ENCODE results near the gene EXO1. TPM values are rescaled to one million over a fixed set of nuclear protein-coding genes. Genes with fewer than 3 reads are reported as not detected.

The EXO1 gene
- total and polyA plus RNA-seq, 9 donors = 0.12 to 1.3 (median 0.63) TPM

DNA sequence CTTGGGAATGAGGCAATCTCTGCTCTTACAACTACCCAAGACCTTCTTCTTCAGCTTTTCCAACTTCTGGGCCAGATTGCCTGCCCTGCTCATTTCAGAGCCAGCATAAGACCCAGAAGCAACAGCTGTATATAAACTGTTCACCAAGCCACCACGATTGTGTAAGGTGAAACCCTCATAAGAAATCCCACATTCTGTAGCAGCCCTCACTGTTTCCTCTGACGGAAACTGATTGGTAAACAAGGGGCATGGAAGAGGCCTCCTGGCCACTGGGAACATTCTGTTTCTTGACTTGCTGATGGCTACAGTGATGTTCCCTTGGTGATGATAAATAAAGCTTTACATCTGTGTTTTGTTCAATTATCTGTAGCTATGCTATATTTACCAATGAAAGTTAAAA is 39.7 kb upstream of the EXO1 start:
- intact Hi-C loops (cut with DNase I) = no loop called here
- no peaks in the 10 kb centered on the region for H3K9me3 ChIP-seq
- DNase-seq = no peak
- H3K36me3 ChIP-seq = no peaks in the 10 kb centered on the region
- H3K27ac ChIP-seq = no peak overlapping the region
- no peaks in the 10 kb centered on the region for H3K27me3 ChIP-seq
- TF ChIP-seq, protein P1, sequence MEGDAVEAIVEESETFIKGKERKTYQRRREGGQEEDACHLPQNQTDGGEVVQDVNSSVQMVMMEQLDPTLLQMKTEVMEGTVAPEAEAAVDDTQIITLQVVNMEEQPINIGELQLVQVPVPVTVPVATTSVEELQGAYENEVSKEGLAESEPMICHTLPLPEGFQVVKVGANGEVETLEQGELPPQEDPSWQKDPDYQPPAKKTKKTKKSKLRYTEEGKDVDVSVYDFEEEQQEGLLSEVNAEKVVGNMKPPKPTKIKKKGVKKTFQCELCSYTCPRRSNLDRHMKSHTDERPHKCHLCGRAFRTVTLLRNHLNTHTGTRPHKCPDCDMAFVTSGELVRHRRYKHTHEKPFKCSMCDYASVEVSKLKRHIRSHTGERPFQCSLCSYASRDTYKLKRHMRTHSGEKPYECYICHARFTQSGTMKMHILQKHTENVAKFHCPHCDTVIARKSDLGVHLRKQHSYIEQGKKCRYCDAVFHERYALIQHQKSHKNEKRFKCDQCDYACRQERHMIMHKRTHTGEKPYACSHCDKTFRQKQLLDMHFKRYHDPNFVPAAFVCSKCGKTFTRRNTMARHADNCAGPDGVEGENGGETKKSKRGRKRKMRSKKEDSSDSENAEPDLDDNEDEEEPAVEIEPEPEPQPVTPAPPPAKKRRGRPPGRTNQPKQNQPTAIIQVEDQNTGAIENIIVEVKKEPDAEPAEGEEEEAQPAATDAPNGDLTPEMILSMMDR (IDR thresholded peaks at IDR 0.05) = no peak
- no peak for TF ChIP-seq EP300 (IDR thresholded peaks at IDR 0.05)
- TF ChIP-seq POLR2A (IDR thresholded peaks at IDR 0.05) = no peak
- 25 to 43% (median 35%) methylated on average over 2 of the region's 2 CpGs for whole genome bisulfite sequencing, 3 donors
- no peak overlapping the region for H3K4me3 ChIP-seq
- no peaks in the 10 kb centered on the region for H3K4me1 ChIP-seq (ENCODE audit: insufficient read depth)

DNA sequence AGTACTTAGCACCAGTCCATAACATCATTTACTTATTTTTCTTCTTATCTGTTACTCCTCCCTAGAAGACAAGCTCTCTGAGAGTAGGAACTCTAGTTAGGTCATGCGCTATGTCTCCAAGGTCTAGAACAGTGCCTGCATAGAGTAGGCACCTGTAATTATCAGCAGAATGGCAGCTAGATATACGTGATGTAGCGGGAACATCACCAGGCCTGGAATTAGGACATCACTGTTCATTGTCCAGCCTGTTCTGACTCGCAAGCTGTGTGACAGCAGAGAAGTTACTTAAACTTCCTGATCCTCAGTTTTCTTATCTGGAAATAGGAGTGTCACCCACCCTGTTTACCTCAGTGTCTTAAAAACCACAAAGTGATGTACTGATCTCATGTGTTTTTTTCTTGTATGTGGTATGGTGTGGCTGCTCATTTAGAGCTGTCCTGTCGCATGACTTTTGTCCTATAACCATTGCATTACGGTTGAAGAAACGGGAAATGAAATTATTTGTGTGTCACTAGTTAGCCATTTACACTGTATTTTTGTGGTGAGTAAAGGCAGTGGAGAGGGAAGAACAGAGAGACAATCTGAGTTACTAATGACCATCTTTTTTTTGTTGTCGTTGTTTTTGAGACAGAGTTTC is 37.1 kb upstream of the EXO1 start:
- WGBS, 3 donors = 83 to 95% (median 89%) methylated on average over 8 of the region's 8 CpGs
- H3K4me1 ChIP-seq (ENCODE audit: insufficient read depth) = no peaks in the 10 kb centered on the region
- H3K9me3 ChIP-seq = no peaks in the 10 kb centered on the region
- DNase-seq = no peak
- H3K27ac ChIP-seq = no peak overlapping the region
- no peaks in the 10 kb centered on the region for H3K36me3 ChIP-seq
- intact Hi-C loops (cut with DNase I) = no loop called here
- no peak for TF ChIP-seq EP300 (IDR thresholded peaks at IDR 0.05)
- TF ChIP-seq, protein P1 (IDR thresholded peaks at IDR 0.05) = no peak
- TF ChIP-seq POLR2A (IDR thresholded peaks at IDR 0.05) = no peak
- no peaks in the 10 kb centered on the region for H3K27me3 ChIP-seq
- no peak overlapping the region for H3K4me3 ChIP-seq

DNA sequence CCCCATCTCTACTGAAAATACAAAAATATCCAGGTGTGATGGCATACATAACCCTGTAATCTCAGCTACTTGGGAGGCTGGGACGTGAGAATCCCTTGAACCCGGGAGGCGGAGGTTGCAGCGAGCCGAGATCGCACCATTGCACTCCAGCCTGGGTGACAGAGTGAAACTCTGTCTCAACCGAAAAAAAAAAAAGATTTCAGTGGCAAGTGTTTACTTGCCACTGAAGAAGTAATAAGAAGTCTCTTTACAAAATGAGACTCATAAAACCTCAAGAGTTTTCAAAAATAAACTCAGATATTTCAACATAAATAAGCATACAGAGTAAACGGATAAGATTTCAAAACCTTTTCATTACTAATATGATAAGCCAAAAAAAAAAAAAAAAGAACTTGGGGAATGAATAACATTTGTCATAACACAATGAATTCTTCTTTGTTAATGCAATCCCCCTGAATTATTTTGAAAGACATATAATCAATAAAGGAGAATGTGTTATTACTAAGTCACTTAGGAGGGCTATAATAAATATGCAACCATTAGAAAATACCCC is 34.2 kb upstream of the EXO1 start:
- H3K27ac ChIP-seq = no peak overlapping the region
- no peak for DNase-seq
- 70 to 79% (median 78%) methylated on average over 8 of the region's 8 CpGs for WGBS, 3 donors
- TF ChIP-seq EP300 (IDR thresholded peaks at IDR 0.05) (no peak), POLR2A (IDR thresholded peaks at IDR 0.05) (no peak)
- TF ChIP-seq, protein P1 (IDR thresholded peaks at IDR 0.05) = no peak
- H3K4me1 ChIP-seq (ENCODE audit: insufficient read depth) = no peaks in the 10 kb centered on the region
- no peak overlapping the region for H3K4me3 ChIP-seq
- H3K36me3 ChIP-seq = no peaks in the 10 kb centered on the region
- no peaks in the 10 kb centered on the region for H3K27me3 ChIP-seq
- H3K9me3 ChIP-seq = no peaks in the 10 kb centered on the region
- intact Hi-C loops (cut with DNase I) = no loop called here

DNA sequence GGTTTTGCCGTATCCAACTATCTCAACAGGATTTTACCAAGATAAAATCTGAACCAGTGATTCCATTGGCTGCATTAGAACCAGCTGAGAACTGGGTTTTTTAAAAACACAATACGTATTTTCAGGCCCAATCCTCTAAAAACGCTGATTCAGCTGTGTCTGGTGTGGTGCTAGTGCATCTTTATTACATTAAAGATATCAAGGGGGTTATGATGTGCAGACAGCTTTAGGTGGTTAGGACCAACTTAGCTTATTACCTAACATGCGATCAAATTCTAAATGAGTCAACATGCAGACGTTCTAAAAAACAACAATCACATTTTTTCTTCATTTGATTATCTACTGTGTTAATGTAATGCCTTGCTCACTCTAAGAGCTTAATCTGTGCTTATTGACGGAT is 32.0 kb upstream of the EXO1 start:
- DNase-seq = no peak
- H3K36me3 ChIP-seq = no peaks in the 10 kb centered on the region
- intact Hi-C loops (cut with DNase I) = no loop called here
- no peaks in the 10 kb centered on the region for H3K27me3 ChIP-seq
- H3K4me1 ChIP-seq (ENCODE audit: insufficient read depth) = no peaks in the 10 kb centered on the region
- H3K9me3 ChIP-seq = no peaks in the 10 kb centered on the region
- no peak overlapping the region for H3K4me3 ChIP-seq
- H3K27ac ChIP-seq = no peak overlapping the region
- TF ChIP-seq EP300 (IDR thresholded peaks at IDR 0.05) = no peak
- 80 to 92% (median 82%) methylated on average over 6 of the region's 6 CpGs for WGBS, 3 donors

DNA sequence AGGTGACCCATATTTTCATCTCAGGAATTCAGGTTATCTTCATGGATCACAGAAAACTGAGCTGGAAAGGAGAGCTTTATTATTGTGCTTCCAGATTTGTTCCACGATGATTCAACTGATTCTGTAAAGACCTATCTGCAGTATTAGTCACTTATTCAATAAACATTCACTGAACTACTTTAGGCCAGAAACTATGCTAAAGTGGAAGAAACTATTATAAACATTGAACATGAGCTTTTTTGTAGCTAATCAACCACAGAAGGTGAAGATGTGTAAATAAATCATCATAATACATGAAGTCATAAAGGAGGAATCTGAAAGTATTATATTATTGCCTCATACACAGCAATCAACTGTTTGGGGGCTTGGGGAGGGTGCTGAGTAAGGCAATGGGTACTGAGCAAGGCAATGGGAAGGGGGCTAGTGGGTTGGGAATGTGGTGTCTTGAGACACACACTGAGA is 30.6 kb upstream of the EXO1 start:
- 9 to 47% (median 17%) methylated on average over 1 of the region's 1 CpG for WGBS, 3 donors

More for the DNA sequence above, 30.6 kb upstream of the EXO1 start:
- intact Hi-C loops (cut with DNase I) = no loop called here
- H3K36me3 ChIP-seq = no peaks in the 10 kb centered on the region
- no peaks in the 10 kb centered on the region for H3K27me3 ChIP-seq
- no peaks in the 10 kb centered on the region for H3K4me1 ChIP-seq (ENCODE audit: insufficient read depth)
- no peak overlapping the region for H3K27ac ChIP-seq
- DNase-seq = no peak
- no peaks in the 10 kb centered on the region for H3K9me3 ChIP-seq
- TF ChIP-seq, protein P1 (IDR thresholded peaks at IDR 0.05) = no peak
- no peak for TF ChIP-seq EP300 (IDR thresholded peaks at IDR 0.05)
- TF ChIP-seq POLR2A (IDR thresholded peaks at IDR 0.05) = no peak
- no peak overlapping the region for H3K4me3 ChIP-seq

All from ovary (tissue), 9 donors.